ENCODE measurements around the gene HSPA12B.

HSPA12B gene

GRCh38 chr20:3794701-3795420 lies 62.4 kb downstream of the HSPA12B start:
- intact Hi-C loops (cut with DNase I), result no loop called here
- DNase-seq, result no peak

DNA sequence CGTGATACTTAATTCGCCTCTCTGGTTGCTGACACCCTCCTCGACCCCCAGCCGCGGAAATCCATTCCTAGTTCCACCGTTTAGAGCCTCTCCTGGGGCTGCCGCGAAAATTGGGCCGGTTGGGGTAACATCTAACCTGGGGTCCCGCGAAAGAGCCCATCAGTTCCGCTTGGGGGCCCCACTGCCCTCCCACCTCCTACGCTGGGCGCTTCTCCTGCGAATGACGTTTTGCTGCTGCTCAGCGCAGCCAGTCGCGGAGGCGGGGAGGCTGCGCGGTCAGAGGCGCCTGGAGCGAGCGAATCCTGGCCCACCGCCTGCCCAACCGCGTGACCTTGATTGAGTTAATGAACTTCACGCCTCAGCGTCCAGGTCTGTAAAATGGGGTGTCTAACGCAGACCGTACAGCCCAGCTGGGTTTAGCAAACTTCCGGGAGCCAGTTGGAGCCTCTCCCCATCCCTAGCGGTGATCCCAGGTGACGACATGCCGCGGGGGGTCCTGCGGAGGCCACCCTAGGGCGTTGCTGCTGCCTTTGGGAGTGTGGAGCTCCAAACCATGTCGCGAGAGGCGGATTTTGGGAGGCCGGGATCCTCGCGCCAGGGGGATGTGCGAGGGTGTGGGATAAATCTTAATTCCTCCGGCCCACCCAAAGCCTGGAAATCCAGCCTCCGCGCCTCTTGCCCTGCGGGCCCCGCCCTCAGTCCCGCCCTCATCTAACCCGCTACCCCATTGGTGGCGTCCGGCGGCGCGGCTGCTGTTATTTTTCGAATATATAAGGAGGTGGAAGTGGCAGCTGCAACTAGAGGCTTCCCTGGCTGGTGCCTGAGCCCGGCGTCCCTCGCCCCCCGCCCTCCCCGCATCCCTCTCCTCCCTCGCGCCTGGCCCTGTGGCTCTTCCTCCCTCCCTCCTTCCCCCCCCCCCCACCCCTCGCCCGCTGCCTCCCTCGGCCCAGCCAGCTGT lies 63.3 kb downstream of the HSPA12B start, which contains the start of gene CDC25B:
Gene CDC25B (plus strand): TSS at position 800 of the 958 bp plus-strand sequence. CDS start 222 bp downstream, outside the sequence.
- intact Hi-C loops (cut with DNase I), result loop anchor here (2.0 kb wide), 1 partner anchor 15 kb away; no protein-coding TSS in a partner anchor
- DNase-seq, result peak; percentile 93 to 98 (median 96)

- intact Hi-C loops (cut with DNase I), result loop anchor here (2.0 kb wide), 1 partner anchor 14 kb away; no protein-coding TSS in a partner anchor
- DNase-seq, result peak in 1 of 42 donors; percentile 54
These were observed 64.2 kb downstream of the HSPA12B start for GRCh38 chr20:3796477-3797225.

GRCh38 chr20:3797226-3797545 lies 64.7 kb downstream of the HSPA12B start:
- DNase-seq, result no peak
- intact Hi-C loops (cut with DNase I), result loop anchor here (2.0 kb wide), 1 partner anchor 14 kb away; no protein-coding TSS in a partner anchor

- peak in 2 of 42 donors; percentile 41 to 64 for DNase-seq
- intact Hi-C loops (cut with DNase I), result loop anchor here (2.0 kb wide), 1 partner anchor 13 kb away; no protein-coding TSS in a partner anchor
These were observed 65.3 kb downstream of the HSPA12B start for GRCh38 chr20:3797592-3798372.

DNA sequence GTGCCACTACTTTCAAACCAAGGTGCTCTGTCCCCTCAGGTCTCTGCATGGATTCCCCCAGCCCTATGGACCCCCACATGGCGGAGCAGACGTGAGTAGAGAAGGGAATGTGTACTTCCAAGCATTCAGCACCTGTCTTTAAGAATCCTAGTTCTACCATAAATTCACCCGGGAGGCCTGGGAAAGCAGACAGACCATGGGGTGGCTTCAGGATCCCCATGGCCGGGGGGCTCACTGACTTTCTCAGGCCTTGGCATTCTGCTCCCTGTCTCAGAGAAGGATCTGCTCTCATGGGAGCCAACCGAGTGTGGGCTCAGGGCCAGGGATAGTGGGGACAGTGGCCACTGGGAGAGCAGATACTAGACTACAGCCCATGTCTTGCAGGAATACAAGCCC lies 65.9 kb downstream of the HSPA12B start:
- DNase-seq, result peak in 22 of 42 donors; percentile 38 to 85 (median 63)
- intact Hi-C loops (cut with DNase I), result no loop called here

DNA sequence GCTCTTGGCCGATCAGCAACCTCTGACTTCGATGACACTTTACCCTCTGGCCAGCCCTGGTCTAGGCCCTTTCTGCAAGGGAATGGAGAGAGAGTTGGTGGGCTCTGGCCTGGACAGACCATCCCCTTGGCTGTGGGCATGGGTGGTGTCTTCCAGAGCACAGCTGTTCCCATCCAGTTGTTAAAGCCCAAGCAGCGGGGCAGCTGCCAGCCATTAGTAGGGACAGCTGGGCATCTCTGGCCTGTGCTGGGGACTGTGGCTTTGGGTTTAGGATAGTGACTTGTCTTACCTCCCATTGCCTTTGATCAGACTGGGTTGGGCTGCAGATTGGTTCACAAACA lies 66.4 kb downstream of the HSPA12B start:
- intact Hi-C loops (cut with DNase I), result no loop called here
- DNase-seq, result peak in 3 of 42 donors; percentile 28 to 53 (median 52)

DNA sequence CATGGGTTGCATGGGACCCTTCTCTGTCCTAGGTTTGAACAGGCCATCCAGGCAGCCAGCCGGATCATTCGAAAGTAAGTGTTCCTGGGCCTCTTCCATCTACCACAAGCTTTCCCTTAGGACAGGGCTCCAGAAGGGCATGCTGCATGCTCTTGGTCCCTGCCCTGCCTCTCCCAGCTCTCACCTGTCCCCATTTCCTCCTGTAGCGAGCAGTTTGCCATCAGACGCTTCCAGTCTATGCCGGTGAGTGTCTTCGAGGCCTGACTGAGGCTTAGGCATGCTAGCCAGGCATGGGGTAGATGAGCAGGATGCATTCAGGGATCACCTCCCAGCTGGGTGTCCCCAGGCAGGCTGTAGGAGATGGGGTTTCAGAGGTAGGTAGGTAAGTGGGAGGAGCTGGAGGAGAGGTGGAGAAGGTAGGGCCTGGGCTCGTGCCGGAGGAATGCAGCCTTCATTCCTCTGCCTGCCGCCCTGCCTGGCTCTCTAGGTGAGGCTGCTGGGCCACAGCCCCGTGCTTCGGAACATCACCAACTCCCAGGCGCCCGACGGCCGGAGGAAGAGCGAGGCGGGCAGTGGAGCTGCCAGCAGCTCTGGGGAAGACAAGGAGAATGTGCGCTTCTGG lies 67.9 kb downstream of the HSPA12B start:
- intact Hi-C loops (cut with DNase I), result no loop called here
- DNase-seq, result no peak

GRCh38 chr20:3800878-3801260 lies 68.4 kb downstream of the HSPA12B start:
- peak in 1 of 42 donors; percentile 37 for DNase-seq
- intact Hi-C loops (cut with DNase I), result no loop called here

GRCh38 chr20:3801299-3801698 lies 68.8 kb downstream of the HSPA12B start:
- intact Hi-C loops (cut with DNase I), result no loop called here
- DNase-seq, result no peak

- intact Hi-C loops (cut with DNase I), result no loop called here
- no peak for DNase-seq
These were observed 69.4 kb downstream of the HSPA12B start for GRCh38 chr20:3801846-3802245.
